Activated CD4-positive, alpha-beta T cell treated with anti-CD3 and anti-CD28 coated beads, Interleukin-2, Interleukin-4, amounts not matched to agents 100 ng/mL and 50 ng/mL, durations not matched to agents 16 hours and 8 hours (primary cell): Measurements from ENCODE around the gene CD79A.

Experiments
- DNase-seq: peaks from one replicate; pipeline ENCODE4 v3.0.0-alpha.2; 2020; ENCODE audit warnings: low spot score

The CD79A gene

DNA sequence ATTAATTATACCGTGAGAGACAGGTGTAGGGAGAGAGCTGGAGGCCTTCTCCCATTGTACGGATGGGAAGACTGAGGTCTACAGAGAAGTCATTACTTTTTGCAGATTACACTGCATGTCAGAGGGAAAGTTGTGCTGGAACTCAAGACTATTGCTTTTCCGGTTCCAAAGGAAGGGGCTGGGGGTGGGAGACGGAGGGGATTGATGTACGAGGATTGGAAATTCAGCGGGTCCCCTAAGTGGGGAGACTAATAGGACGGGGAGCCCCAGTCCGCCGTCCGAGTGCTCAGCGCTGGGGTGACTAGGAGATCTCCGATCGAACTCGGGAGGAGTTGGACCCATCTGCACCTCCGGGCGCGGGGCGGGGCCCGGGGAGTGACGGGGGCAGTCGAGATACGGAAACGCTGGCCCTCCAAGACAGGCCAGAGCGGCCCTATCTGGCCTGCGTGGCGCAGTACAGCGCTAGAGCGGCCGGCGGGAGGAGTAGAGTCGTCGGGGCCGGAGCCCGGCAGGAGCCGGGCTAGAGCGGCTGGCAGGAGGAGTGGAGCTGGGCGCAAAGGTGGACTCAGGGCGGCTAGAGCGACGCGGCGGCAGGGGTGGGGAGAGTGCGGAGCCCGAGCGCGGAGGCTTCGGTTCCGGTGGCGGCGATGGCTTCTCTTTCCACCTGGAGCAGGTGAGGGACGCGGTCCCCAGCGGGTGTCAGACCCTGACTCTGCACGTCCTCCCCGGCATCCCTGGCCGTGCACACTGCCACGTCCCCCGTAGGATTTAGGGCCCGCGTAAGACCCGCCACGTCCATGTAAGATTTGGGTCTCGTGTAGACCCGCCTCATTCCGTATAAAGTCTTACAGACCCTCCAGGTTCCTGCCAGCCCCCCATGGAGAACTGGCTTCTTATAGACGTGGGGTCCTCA is 7.0 kb downstream of the CD79A start:
- peak; percentile 96 for DNase-seq

DNA sequence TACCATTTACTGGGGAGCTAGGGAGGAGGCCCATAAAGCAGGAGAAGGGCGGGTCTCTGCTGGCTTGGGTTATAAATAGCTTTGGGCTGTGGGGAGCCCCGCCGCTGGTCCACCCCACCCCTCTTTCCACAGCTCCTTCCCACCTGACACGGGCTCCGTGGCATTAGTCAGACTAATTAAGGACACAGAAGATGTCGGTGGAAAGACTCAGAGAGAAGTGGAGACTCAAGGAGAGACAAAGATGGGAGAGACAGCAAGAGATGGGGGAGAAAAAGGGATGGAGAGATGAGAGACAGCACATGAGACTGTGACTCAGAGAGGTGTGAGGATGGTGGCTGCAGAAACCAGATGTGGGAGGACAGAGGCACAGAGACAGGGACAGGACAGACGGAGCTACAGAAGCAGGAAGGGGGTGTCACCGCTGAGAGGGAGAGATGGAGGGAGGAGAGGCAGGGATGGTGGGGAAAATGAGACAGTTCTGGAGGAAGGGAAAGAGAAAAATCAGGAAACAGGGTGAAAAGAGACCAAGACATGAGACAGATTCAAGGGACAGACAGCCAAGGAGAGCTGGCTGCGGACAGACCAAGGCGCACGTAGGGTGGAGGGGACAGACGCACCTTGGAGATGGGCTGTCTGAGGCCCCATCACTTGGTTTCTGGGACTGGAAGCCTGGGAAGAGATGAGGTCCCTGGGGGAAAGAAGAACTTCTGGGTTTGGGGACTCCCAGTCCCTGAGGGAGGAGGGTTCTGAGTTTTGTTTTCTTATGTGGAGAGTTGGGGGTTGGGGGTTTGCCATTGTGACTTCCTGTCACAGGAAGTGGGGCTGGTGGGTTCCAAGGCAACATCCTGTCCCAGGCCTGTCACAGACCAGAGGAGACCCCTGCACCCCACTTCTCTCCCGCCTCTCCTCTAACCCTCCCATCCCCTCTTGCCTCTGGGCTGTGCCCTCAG is 10.0 kb downstream of the CD79A start:
- DNase-seq, result peak; percentile 69

DNA sequence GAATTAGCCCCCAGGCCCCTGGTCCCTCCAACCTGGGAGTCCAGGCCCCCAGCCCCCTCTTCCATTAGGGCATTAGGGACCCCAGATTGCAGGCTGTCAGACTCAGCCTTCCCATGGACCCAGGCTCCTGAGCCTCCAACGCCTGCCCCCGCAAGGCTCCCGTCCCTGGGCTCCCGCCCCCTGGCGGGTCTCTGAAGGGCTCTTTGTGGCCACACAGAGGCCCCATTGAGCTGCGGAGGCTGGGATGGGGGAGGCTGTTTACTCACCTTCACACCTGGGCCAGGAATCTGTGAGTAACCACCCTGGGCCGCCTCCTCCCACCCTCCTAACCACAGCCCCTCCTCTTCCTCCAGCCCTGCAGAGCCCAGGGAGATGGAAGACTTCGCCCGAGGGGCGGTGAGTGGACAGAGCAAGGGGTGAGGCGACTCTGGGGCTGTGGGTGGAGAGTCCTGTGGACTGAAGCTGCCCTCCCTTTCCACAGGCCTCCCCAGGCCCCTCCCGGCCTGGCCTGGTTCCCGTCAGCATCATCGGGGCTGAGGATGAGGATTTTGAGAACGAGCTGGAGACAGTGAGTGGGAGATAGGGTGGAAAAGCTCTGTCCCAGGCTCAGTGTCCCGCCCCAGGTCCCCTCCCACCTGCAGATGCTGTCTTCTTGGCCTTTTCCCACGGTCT is 10.8 kb downstream of the CD79A start:
- peak; percentile 77 for DNase-seq

DNA sequence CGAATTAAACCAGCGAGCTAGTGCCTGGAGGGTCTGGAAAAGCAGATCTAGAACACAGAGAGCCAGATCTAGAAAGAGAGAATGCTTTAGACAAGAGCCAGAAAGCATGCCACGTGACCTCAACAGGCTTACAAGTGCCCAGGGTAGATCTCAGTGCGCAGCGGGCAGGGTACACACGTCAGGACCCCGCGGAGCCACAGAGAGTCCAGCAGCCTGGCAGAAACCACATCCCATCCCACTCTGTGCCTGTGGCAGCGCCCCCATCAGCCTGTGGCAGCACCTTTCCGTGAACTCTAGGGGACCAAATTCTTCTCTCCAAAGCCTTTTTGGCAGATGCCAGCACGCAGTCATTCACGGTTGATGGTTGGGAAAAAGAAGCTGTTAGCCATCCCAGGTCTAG is 11.8 kb downstream of the CD79A start:
- DNase-seq, result no peak

DNA sequence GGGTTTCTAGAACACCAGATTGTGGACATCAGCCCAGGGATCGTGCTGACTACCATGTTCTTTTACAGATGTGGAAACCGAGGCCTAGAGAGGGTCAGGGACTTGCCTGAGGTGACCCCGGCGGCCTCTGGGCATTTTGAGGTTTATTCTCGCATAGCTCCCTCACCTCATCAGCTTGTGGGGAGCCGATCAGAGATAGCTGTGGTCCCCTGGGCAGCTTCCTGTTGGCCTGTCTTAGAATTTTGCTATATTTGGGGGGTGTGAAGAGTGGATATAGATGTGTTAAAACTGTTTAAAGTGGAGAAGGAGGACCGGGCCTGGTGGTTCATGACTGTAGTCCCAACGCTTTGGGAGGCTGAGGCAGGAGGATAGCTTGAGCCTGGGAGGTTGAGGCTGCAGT is 12.8 kb downstream of the CD79A start:
- DNase-seq, result no peak

DNA sequence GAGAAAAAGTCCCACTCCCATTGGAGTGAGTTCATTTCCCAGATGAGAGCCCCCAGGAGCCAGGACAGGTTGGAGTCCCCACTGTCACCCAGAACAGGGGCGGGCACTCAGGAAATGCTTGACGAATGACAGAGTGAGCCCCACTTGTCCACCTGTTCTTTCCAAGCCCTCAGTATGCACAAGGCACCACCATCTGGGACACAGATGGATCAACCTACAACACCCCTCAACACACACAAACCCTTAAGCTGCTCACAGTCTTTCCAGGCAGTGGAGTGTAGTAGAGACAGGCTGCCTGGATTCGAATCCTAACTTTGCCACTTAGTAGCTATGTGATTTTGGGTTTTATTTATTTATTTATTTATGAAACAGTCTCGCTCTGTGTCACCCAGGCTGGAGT is 13.9 kb downstream of the CD79A start:
- DNase-seq, result no peak

DNA sequence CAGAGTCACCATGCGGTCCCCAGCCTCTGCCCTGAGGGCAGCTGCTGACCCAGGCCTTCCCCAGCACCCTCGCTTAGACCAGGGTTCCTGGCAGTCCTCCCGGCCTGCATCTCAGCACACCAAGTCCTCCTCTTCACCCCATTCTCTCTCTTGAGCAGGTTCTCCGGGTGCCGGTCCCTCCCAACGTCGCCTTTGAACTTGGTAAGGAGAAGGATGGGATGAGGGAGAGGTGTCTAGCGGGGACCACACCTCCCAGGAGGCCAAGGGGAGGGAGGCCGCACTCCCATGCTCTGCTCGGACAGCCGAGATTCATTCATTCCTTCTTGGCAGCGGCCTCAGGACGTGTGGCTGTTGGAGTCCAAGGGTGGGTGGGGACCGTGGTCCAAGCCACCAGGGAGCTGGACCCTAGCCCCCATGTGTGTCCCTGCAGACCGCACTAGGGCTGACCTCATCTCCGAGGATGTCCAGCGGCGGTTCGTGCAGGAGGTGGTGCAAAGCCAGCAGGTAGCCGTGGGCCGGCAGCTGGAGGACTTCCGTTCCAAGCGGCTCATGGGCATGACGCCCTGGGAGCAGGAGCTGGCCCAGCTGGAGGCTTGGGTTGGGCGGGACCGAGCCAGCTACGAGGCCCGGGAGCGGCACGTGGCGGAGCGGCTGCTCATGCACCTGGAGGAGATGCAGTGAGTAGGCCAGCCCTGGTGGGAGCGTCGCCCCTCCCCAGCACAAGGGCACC is 15.3 kb downstream of the CD79A start:
- no peak for DNase-seq

DNA sequence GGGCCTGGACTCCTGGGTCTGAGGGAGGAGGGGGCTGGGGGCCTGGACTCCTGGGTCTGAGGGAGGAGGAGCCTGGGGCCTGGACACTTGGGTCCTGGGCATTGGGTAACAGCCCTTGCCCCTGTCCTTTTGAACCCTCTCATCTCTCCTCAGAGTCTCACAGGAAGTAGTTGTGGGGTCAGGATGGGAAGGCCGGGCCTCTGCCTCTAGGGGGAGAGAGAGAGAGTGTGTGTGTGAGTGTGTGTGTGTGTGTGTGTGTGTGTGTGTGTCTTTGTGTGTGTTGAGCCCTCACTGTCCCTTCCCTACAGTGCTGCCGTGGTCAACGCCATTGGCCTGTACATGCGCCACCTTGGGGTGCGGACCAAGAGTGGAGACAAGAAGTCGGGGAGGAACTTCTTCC is 16.8 kb downstream of the CD79A start:
- no peak for DNase-seq

DNA sequence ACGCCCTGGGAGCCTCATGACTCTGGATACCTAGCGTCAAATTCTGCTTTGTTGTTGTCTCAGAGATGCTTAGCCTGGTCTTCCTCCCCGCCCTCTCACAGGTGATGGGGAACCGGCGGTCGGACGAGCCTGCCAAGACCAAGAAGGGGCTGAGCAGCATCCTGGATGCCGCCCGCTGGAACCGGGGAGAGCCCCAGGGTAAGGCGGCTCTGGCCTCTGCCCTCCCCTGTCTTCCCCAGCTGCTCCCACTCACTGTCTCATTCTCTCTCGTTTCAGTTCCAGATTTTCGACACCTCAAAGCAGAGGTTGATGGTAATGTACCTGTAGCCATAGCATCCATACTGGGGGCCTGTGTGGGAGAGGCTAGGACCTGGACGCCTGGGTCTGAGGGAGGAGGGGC is 17.3 kb downstream of the CD79A start:
- no peak for DNase-seq

DNA sequence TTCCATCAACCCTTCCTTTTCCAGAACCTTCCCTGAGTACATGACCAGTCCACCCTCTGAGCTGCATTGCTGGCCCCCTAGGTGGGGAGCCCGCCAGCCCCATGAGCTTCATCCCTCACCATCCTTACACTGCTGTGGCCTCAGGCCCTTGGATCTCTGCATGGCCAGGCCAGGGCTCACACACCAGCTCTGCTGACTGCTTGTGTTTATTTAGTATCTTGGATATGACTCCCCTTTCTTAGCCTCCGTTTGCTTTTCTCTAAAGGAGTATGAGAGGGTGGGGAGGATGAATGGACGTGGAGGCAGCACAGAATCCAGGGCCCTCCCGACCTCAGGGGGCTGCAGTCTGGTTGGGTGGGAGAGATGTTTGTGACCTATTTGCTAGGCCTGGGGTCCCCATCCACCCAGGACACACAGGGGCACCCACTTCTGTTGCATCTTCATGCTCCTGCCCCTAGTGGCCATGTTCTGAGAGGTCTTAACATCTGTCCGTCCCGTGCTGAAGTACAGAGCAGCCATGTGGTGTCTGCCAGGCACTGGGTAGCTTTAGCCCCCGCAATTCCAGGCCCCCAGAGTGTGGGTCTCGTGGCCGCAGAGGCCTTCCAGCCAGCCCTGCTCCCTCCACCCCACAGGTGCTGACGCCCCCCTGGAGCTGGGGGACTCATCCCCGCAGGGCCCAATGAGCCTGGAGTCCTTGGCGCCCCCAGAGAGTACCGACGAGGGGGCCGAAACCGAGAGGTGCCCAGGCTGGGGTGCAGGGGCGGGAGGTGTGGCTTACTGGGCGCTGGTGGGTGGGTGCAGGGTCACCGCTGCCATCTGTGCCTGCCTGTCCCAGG is 18.9 kb downstream of the CD79A start:
- no peak for DNase-seq

DNA sequence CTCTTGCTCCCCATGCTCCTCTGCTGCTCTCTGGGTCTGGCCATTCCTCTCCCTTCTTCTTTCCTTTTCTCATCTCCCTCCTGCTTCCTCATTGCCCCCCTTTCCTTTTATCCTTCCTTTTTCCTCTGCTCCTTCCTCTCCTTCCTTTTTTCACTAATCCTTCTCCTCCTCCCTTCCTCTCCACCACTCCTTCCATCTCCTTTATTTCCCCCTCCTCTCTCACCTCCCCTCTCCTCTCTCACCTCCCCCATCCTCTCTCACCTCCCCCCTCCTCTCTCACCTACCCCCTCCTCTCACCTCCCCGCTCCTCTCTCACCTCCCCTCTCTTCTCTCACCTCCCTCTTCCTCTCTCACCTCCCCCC is 19.5 kb downstream of the CD79A start:
- DNase-seq, result no peak

DNA sequence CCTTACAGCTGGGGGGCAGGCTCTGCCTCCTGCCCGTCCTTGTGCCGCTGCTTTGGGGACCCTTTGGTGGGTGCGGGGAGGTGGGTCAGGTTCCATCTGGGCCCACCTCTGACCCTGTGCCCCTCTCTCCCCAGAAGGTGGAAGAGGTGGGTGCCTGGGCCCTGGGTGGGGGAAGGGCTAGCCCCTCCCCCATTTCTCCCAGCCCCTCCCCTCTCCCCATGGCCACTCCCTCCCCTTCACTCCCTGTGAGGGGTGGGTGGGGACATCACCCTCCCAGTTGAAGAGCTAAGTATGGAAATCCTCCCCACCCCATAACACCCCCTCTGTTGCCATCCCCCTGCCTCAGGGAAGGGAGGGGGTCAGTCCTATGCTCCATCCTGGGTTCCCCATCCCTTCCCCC is 20.1 kb downstream of the CD79A start:
- no peak for DNase-seq

DNA sequence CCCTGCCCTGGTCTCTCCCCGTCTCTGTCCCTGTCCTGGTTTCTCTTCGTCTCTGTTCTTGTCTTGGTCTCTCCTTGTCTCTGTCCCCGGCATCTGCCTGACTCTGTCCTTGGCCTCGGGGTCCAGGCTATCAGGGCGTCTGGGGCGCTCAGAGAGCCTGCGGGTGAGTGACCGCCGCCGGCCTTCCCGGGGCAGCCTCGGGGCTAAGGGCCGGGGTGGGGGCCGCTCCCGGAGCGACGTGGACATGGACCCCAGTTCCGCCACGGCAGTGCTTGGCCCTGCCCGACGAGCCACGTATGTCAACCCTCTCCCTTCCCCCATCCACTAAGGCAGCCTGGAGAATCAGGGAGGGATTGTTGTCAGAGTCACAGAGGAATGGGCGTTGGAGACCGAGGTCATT is 20.7 kb downstream of the CD79A start:
- no peak for DNase-seq

DNA sequence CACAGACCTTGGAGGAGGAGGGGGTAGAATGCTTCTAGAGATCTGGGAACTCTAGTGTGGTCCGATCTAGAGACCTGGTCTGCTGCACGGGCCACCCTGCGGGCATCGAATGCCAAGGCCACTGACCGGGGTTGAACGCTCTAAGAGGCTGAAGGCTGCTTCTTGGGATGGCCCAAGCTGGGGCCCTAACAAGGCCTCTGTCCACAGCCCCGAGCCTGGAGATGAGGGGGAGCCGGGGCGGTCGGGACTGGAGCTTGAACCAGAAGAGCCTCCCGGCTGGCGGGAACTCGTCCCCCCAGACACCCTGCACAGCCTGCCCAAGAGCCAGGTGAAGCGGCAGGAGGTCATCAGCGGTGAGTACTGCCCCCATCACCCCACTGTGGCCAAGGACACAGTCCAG is 21.2 kb downstream of the CD79A start:
- no peak for DNase-seq

DNA sequence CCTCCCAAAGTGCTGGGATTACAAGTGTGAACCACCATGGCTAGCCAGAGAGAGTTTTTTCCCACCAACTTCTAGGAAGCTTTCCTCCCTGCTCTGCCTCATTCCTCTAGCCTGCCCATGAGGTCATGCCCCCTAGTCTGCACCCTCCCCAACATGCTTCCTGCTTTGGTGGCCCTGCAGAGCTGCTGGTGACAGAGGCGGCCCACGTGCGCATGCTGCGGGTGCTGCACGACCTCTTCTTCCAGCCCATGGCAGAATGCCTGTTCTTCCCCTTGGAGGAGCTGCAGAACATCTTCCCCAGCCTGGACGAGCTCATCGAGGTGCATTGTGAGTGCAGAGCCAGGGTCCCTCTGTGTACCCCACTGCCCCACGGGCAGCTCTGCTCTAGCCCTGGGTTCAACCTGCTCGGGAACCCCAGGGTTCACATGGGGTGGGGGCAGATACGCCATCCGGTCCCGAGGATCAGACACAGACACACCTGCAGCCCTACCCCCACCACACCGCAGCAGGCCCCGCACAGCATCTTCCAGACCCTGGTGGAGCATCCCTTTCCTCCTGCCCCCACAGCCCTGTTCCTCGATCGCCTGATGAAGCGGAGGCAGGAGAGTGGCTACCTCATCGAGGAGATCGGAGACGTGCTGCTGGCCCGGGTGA is 24.8 kb downstream of the CD79A start:
- no peak for DNase-seq

DNA sequence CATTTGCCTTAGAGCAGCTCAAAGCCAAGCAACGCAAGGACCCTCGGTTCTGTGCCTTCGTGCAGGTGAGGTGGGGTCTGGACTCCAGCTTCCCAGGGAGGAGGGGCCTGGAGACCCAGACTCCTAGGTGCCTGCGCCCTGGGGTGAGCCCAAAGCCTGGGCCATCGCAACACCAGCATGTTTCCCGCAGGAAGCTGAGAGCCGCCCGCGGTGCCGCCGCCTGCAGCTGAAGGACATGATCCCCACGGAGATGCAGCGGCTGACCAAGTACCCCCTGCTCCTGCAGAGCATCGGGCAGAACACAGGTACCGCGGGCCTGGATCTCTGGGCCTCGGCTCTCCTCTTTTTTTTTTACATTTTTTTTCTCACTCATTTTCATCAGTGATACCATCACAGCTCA is 25.5 kb downstream of the CD79A start:
- no peak for DNase-seq

DNA sequence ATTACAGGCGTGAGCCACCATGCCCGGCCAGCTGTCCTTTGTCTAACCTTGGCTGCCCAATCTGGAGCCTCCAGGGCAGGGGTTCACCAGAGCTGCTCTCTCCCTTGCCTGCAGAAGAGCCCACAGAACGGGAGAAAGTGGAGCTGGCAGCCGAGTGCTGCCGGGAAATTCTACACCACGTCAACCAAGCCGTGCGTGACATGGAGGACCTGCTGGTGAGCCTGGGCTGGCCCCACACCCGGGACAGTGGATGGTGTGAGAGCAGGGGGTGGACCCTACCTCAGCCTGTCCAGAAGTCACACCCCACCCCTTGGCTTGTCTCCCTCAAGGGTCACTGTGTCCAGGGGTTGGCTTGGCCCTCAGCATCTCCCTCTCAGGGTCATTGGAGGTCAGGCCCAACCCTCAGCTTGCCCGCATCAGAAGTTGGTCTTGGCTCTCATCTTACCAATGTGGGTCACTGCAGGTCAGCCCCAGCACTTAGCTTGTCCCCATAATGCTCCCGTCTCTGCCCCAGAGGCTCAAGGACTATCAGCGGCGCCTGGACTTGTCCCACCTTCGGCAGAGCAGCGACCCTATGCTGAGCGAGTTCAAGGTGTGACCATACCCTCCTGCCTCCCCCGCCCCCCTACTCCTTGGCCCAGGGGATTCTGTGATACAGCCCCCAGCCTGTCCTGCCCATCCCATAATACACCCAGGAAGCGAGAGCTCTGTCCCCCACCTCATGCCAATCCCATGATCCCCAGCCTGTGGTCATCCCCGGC is 26.3 kb downstream of the CD79A start:
- no peak for DNase-seq

DNA sequence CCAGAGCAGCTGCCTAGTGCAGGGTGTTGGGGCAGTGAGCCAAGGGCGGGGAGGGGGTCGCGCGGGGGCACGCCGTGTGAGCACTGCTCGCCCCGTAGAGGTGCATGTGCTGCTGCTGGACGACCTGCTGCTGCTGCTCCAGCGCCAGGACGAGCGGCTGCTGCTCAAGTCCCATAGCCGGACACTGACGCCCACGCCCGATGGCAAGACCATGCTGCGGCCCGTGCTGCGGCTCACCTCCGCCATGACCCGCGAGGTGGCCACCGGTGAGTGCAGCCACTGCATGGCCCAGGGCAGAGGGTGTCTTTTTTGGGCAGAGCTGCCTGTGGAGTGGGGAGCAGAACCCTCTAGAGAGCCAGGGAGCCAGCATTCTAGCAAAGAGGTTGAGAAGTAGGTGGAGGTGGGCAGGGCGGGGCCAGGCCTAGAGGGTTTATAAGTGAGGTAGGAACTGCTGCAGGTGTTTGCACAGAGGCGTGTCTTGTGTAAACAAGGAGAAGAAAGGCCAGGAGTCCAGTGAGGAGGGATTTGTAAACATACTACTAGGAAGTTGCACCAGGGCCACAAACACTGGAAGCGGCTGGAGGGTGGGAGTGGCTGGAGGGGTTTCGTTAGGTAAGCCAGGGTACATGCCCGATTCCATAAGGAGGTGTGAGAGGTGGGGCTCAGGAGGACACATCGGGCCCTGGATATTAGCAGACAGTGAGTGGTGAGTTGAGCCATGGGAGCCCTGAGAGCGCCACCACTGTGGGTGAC is 27.2 kb downstream of the CD79A start:
- no peak for DNase-seq
